HG02938 (cell line): ENCODE results near the gene RPTOR.

Source experiments
- ATAC-seq: cut with Tn5 transposase; IDR thresholded peaks from one replicate; pipeline ENCODE4 v1.9.1; 2021; ENCODE audit warnings: mild to moderate bottlenecking, moderate library complexity; ENCODE audit not compliant: unreplicated experiment

RPTOR gene

GRCh38 chr17:80921159-80921558 lies 376.5 kb downstream of the RPTOR start:
- ATAC-seq, result no peak

- ATAC-seq, result no peak
These were observed 377.3 kb downstream of the RPTOR start for GRCh38 chr17:80921741-80922579.

- no peak for ATAC-seq
These were observed 378.0 kb downstream of the RPTOR start for GRCh38 chr17:80922580-80923160.

GRCh38 chr17:80923211-80924110 lies 378.8 kb downstream of the RPTOR start:
- ATAC-seq, result no peak

- no peak for ATAC-seq
These were observed 379.6 kb downstream of the RPTOR start for GRCh38 chr17:80924111-80924806.

- no peak for ATAC-seq
These were observed 380.4 kb downstream of the RPTOR start for GRCh38 chr17:80924807-80925610.

GRCh38 chr17:80925688-80926335 lies 381.2 kb downstream of the RPTOR start:
- no peak for ATAC-seq

GRCh38 chr17:80926591-80927250 lies 382.1 kb downstream of the RPTOR start:
- no peak for ATAC-seq

GRCh38 chr17:80927791-80928216 lies 383.2 kb downstream of the RPTOR start:
- no peak for ATAC-seq

- ATAC-seq, result no peak
These were observed 384.8 kb downstream of the RPTOR start for GRCh38 chr17:80929449-80929848.

- no peak for ATAC-seq
These were observed 386.0 kb downstream of the RPTOR start for GRCh38 chr17:80930335-80931279.

- no peak for ATAC-seq
These were observed 387.0 kb downstream of the RPTOR start for GRCh38 chr17:80931421-80932265.

- ATAC-seq, result no peak
These were observed 390.9 kb downstream of the RPTOR start for GRCh38 chr17:80935526-80935925.

GRCh38 chr17:80936218-80936617 lies 391.6 kb downstream of the RPTOR start:
- ATAC-seq, result no peak

- ATAC-seq, result no peak
These were observed 392.1 kb downstream of the RPTOR start for GRCh38 chr17:80936723-80937122.

- no peak for ATAC-seq
These were observed 393.1 kb downstream of the RPTOR start for GRCh38 chr17:80937462-80938381.
